Colonic mucosa (tissue), 4 donors: Measurements from ENCODE around the gene SCAP. TPM values are rescaled to one million over a fixed set of nuclear protein-coding genes. Genes with fewer than 3 reads are reported as not detected.

Experiments
- DNase-seq: peaks from one replicate; pipeline ENCODE4 v3.0.0-alpha.2; 2020
- H3K27ac ChIP-seq: fragments of 200-600 bp; one replicate; pipeline ENCODE4 v1.8.0; 2021
- H3K27me3 ChIP-seq: fragments of 200-600 bp; one replicate; pipeline ENCODE4 v1.8.0; 2021
- H3K36me3 ChIP-seq: fragments of 200-600 bp; one replicate; pipeline ENCODE4 v1.8.0; 2021
- H3K4me1 ChIP-seq: fragments of 200-600 bp; one replicate; pipeline ENCODE4 v1.8.0; 2021; ENCODE audit warnings: mild to moderate bottlenecking
- H3K4me3 ChIP-seq: fragments of 200-600 bp; one replicate; pipeline ENCODE4 v1.8.0; 2021
- H3K9ac ChIP-seq, 2 donors: one replicate each; pipeline ENCODE4 v1.7.0; 2013; ENCODE audit warnings: control low read depth in 2 of 2, low read depth in 2 of 2, low read length in 2 of 2
- H3K9me3 ChIP-seq: fragments of 200-600 bp; one replicate; pipeline ENCODE4 v1.8.0; 2021
- intact Hi-C: fragments of 100-400 bp; cut with DNase I; formaldehyde crosslinking; loops from one replicate; pipeline ENCODE4 v1.14.1; 2022
- total RNA-seq, 2 donors: library from RNA; stranded (reverse); fragmentation: NEBNext Ultra II Directional in 1 of 2; extraction: Animal tissue kit (Norgen Biotek cat#: 25700) in 1 of 2; gene quantifications; one replicate each; pipeline ENCODE4 v1.2.1, GENCODE V29; 2021
- TF ChIP-seq, protein P1 (sequence below): fragments of 200-600 bp; IDR thresholded peaks from one replicate; pipeline ENCODE4 v1.8.0; 2022; ENCODE audit warnings: antibody characterized with exemption, mild to moderate bottlenecking
- donor health status: healthy.
- donor health status: DM: no; HTN: no; CAD: no.
- donor health status: DM: no; HTN: no; CAD: no.

Gene SCAP
- total RNA-seq, 2 donors from 2014 or later: 86.5 to 137 TPM

DNA sequence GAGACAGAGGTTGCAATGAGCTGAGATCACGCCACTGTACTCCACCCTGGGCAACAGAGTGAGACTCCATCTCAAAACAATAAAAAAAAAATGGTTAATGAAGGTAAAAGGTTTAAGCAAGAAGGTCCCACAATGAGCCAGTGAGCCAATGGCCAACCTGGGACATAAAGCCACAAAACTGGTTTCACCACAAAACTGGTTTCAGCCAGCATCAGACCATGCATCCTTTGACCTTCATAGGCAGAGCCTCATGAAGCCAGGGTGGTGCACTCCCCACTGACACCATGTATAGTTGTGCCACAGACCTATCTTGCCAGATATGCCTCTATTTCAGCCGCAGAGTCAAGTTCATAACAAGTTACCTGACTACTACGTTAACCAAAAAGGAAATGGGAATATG lies 41.9 kb downstream of the SCAP start:
- Histone ChIP-seq H3K4me1 (peaks cover 7% of the 10 kb centered on the region), H3K27me3 (no peaks in the 10 kb centered on the region), H3K4me3 (no peak overlapping the region), H3K9me3 (no peaks in the 10 kb centered on the region), H3K36me3 (peaks cover 4% of the 10 kb centered on the region), H3K27ac (peak overlapping the region; percentile 67), H3K9ac (peak overlapping the region in 1 of 2 donors; percentile 46)
- TF ChIP-seq, protein P1, sequence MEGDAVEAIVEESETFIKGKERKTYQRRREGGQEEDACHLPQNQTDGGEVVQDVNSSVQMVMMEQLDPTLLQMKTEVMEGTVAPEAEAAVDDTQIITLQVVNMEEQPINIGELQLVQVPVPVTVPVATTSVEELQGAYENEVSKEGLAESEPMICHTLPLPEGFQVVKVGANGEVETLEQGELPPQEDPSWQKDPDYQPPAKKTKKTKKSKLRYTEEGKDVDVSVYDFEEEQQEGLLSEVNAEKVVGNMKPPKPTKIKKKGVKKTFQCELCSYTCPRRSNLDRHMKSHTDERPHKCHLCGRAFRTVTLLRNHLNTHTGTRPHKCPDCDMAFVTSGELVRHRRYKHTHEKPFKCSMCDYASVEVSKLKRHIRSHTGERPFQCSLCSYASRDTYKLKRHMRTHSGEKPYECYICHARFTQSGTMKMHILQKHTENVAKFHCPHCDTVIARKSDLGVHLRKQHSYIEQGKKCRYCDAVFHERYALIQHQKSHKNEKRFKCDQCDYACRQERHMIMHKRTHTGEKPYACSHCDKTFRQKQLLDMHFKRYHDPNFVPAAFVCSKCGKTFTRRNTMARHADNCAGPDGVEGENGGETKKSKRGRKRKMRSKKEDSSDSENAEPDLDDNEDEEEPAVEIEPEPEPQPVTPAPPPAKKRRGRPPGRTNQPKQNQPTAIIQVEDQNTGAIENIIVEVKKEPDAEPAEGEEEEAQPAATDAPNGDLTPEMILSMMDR: no peak
- peak; percentile 86 for DNase-seq
- intact Hi-C loops: no loop called here

DNA sequence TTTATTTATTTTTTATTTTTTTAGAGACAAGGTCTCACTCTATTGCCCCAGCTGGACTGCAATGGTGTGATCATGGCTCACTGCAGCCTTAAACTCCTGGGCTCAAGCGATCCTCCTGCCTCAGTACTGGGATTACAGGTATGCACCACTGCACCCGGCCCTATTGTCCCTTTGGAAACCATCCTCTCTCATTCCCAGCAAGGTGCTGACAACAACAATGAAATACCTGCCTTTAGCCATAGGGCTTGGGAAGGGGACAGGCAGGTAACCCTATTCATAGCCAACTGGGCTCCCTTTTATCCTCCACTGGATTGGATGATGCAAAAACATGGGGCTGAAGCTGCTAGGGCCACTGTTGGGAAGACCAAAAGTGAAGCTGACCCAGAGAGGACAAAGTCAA lies 43.1 kb downstream of the SCAP start:
- no peak overlapping the region for H3K9ac ChIP-seq
- no peak overlapping the region for H3K4me3 ChIP-seq
- peaks cover 4% of the 10 kb centered on the region for H3K36me3 ChIP-seq
- no peaks in the 10 kb centered on the region for H3K27me3 ChIP-seq
- no peaks in the 10 kb centered on the region for H3K9me3 ChIP-seq
- DNase-seq: no peak
- peaks cover 7% of the 10 kb centered on the region for H3K4me1 ChIP-seq
- TF ChIP-seq, protein P1: no peak
- intact Hi-C loops: no loop called here
- H3K27ac ChIP-seq: no peak overlapping the region

DNA sequence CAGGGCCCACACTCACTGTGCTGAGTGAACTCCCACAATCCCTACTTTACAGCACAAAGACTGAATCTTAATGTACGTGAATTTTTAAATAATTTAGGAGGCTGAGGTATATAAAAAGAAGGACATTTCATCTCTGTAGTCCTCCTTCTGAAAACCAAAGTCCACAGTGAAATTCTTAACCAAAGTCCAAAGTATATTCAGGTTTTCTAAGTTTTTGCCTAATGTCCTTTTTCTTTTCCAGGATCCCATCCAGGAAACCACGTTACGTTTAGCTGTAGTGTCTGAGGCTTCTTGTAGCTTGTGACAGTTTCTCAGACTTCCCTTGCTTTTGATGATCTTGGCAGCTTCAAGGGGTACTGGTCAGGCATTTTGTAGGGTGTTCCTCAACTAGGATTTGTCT lies 44.5 kb downstream of the SCAP start:
- peaks cover 7% of the 10 kb centered on the region for H3K4me1 ChIP-seq
- DNase-seq: no peak
- no peaks in the 10 kb centered on the region for H3K9me3 ChIP-seq
- peaks cover 4% of the 10 kb centered on the region for H3K36me3 ChIP-seq
- no peak overlapping the region for H3K9ac ChIP-seq
- TF ChIP-seq, protein P1: no peak
- no peaks in the 10 kb centered on the region for H3K27me3 ChIP-seq
- H3K27ac ChIP-seq: no peak overlapping the region
- intact Hi-C loops: no loop called here
- no peak overlapping the region for H3K4me3 ChIP-seq

DNA sequence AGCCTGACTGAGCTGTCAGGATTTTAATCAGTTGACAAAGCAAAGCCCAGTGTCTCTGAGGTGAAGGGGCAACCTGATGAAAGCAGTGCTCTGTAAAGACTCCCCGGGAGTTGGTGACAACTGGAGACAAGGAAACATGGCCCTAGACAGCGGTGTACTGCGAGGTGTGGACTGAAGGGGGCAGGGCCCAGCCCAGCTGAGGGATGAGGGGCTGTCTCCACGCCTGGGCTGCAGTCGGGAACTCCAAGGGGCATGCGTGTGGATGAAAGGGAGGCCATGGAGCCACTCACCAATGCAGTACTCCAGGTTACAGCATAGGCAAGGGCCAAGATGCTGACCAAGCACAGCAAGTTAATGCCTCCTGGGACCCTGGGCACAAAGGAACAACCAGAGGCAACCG lies 45.1 kb downstream of the SCAP start:
- peaks cover 9% of the 10 kb centered on the region for H3K4me1 ChIP-seq
- TF ChIP-seq, protein P1: no peak
- no peak overlapping the region for H3K27ac ChIP-seq
- no peak overlapping the region for H3K9ac ChIP-seq
- H3K27me3 ChIP-seq: no peaks in the 10 kb centered on the region
- H3K4me3 ChIP-seq: no peak overlapping the region
- no peaks in the 10 kb centered on the region for H3K9me3 ChIP-seq
- DNase-seq: no peak
- intact Hi-C loops: no loop called here
- H3K36me3 ChIP-seq: peaks cover 4% of the 10 kb centered on the region

DNA sequence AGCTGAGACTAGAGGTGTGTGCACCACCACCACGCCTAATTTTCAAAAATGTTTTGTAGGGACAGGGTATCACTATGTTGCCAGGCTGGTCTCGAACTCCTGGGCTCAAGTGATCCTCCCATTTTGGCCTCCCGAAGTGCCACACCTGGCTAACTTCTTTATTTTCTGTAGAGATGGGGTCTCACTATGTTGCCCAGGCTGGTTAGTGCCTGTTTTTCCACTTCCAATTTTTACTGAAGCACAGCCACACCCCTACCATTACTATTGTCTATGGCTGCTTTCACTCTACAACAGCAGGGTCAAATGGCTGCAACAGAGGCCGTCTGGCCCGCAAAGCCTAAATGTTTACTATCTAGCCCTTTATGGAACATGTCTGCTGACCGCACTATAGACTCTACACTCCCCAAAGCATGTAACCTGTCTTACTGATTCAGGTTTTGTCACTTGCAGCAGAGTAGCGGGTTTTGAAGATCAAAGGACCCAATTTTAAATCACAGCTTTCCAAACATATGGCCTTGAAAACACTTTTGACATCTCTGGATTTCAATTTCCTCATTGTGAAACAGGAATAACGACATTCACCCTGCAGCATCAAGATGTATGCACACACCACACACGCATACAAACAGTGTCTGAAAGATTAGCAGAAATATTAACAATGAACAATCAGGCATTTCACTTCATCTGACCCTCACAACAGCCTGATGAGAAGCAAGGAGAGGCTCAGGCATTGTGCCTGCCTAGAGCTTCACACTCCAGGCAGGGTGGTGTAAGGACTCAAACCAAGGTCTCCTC lies 46.1 kb downstream of the SCAP start:
- Histone ChIP-seq H3K9ac (no peak overlapping the region), H3K27ac (no peak overlapping the region), H3K27me3 (no peaks in the 10 kb centered on the region), H3K4me3 (no peak overlapping the region), H3K36me3 (peaks cover 4% of the 10 kb centered on the region), H3K4me1 (peaks cover 15% of the 10 kb centered on the region), H3K9me3 (no peaks in the 10 kb centered on the region)
- intact Hi-C loops: no loop called here
- TF ChIP-seq, protein P1: no peak
- DNase-seq: no peak
